ENCODE data around the gene TMEM212. TPM values are rescaled to one million over a fixed set of nuclear protein-coding genes. Genes with fewer than 3 reads are reported as not detected.

TMEM212 gene
- not detected in 3 replicates for total RNA-seq

DNA sequence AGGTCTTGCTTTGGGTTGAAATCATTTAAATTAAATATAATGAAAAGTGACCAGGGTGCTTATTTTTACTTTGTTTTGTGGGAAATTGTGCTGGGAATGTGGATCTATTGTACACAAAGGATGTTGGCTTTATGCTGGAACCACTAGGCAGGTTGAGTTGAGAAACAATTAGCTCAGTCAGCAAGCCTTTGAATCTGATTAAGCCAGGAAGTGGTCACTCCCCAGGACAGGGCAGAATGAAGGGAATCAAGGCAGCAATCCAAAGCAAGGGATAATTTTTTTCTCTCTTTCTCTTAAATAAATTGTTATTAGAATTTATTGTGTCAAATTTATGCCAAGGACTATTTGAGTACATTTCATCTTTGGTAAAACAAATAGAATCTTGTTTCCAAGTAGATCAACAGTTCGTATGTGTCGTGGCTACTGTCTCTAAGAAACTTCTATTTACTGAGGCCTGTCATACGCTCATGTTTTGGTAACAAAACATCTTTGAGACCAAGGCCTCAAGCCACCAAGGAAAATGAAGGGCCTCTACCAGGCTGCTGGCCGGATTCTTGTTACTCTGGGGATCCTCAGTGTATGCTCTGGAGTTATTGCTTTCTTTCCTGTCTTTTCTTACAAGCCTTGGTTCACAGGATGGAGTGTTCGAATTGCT lies at the start of gene TMEM212:
Gene TMEM212, plus strand, starts transcription at position 486 of the 655 bp plus-strand sequence. Its CDS starts 35 bp downstream, at position 521.
- no peak for DNase-seq (ENCODE audit: low spot score in 2 of 2, unreplicated experiment in 2 of 2)
- Mint-ChIP-seq H3K36me3 (no peaks in the 10 kb centered on the region), H3K27me3 (ENCODE audit: low read depth) (no peaks in the 10 kb centered on the region), H3K27ac (peak within 1 kb of the TSS; percentile 34), H3K4me1 (peaks cover 30% of the 10 kb centered on the region), H3K4me3 (no peak within 1 kb of the TSS), H3K9me3 (peaks cover 4% of the 10 kb centered on the region)
- TF ChIP-seq, protein P1, sequence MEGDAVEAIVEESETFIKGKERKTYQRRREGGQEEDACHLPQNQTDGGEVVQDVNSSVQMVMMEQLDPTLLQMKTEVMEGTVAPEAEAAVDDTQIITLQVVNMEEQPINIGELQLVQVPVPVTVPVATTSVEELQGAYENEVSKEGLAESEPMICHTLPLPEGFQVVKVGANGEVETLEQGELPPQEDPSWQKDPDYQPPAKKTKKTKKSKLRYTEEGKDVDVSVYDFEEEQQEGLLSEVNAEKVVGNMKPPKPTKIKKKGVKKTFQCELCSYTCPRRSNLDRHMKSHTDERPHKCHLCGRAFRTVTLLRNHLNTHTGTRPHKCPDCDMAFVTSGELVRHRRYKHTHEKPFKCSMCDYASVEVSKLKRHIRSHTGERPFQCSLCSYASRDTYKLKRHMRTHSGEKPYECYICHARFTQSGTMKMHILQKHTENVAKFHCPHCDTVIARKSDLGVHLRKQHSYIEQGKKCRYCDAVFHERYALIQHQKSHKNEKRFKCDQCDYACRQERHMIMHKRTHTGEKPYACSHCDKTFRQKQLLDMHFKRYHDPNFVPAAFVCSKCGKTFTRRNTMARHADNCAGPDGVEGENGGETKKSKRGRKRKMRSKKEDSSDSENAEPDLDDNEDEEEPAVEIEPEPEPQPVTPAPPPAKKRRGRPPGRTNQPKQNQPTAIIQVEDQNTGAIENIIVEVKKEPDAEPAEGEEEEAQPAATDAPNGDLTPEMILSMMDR (IDR thresholded peaks at IDR 0.05; ENCODE audit: unreplicated experiment), result no peak

DNA sequence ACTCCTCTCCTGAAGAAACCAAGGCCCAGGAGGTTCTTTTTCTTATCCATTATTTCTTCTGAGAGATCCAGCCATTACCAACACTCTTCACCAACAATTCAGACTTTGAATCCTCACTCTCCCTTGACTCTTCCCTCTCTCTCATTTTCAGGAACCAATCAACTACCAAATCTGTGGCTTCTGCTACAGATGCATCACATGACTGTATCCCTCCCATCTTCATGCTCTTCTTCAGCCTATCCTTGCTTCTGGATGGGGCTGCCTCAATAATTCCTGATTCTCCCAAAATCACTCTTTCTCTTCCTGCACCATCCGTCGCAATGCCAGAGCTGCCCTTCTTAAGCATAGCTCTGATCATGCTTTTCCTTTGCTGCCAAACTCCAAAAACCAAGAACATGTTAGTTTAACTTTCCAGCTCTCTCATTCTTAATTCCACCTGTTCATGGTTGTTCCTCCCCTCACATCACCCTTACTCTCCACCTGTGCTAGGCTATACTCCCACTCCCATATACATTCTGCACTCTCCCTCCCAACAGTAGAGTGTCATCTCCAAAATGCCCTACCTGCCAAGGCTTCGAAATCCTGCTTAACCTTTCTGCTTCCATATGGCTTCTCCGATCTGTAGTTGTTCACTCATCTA lies 46.4 kb upstream of the TMEM212 start:
- TF ChIP-seq, protein P1 (IDR thresholded peaks at IDR 0.05; ENCODE audit: unreplicated experiment), result no peak
- no peaks in the 10 kb centered on the region for H3K36me3 Mint-ChIP-seq
- no peak overlapping the region for H3K4me3 Mint-ChIP-seq
- H3K27ac Mint-ChIP-seq, result no peak overlapping the region
- peaks cover 10% of the 10 kb centered on the region for H3K4me1 Mint-ChIP-seq
- H3K9me3 Mint-ChIP-seq, result no peaks in the 10 kb centered on the region
- no peak for DNase-seq (ENCODE audit: low spot score in 2 of 2, unreplicated experiment in 2 of 2)
- no peaks in the 10 kb centered on the region for H3K27me3 Mint-ChIP-seq (ENCODE audit: low read depth)

DNA sequence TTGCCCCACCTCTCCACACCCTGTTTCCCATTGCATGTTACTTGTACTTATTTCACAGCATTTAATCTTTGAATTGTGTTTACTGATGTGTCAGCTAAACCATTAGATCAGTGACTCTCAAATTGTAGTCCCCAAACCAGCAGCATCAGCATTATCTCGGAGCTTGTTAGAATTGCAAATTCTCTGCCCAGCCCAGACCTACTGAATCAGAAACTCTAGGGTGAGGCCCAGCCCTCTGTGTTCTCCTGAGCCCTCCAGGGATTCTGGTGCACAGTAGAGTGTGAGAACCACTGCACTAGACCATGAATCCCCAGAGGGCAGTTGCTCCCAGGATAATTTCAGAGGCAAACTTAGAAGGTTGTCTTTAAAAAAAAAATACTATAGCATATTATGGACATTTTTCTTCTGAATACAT lies 45.9 kb upstream of the TMEM212 start:
- no peaks in the 10 kb centered on the region for H3K36me3 Mint-ChIP-seq
- H3K27me3 Mint-ChIP-seq (ENCODE audit: low read depth), result no peaks in the 10 kb centered on the region
- no peak for DNase-seq (ENCODE audit: low spot score in 2 of 2, unreplicated experiment in 2 of 2)
- TF ChIP-seq, protein P1 (IDR thresholded peaks at IDR 0.05; ENCODE audit: unreplicated experiment), result no peak
- no peak overlapping the region for H3K27ac Mint-ChIP-seq
- peaks cover 6% of the 10 kb centered on the region for H3K4me1 Mint-ChIP-seq
- H3K9me3 Mint-ChIP-seq, result no peaks in the 10 kb centered on the region
- H3K4me3 Mint-ChIP-seq, result no peak overlapping the region

DNA sequence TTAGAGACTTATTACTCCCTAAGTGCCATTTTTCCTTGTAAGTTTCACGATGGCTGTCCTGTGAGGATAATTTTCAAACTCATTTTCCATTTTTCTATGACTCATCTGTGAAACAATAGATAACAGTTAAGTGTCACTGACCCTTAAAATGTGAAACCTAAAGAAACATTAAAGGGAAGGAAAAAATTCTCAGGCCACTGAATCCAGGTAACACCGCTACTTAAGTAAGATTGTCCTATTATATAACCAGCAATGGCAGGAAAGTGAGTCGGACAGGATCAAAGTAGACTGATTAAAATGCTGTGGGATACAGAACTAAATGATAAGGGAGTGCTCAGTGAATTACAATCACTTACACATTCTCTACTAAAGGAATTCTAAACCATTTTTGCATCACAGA lies 45.3 kb upstream of the TMEM212 start:
- no peaks in the 10 kb centered on the region for H3K36me3 Mint-ChIP-seq
- H3K9me3 Mint-ChIP-seq, result no peaks in the 10 kb centered on the region
- H3K4me1 Mint-ChIP-seq, result peaks cover 5% of the 10 kb centered on the region
- no peaks in the 10 kb centered on the region for H3K27me3 Mint-ChIP-seq (ENCODE audit: low read depth)
- H3K27ac Mint-ChIP-seq, result no peak overlapping the region
- DNase-seq (ENCODE audit: low spot score in 2 of 2, unreplicated experiment in 2 of 2), result no peak
- TF ChIP-seq, protein P1 (IDR thresholded peaks at IDR 0.05; ENCODE audit: unreplicated experiment), result no peak
- no peak overlapping the region for H3K4me3 Mint-ChIP-seq

DNA sequence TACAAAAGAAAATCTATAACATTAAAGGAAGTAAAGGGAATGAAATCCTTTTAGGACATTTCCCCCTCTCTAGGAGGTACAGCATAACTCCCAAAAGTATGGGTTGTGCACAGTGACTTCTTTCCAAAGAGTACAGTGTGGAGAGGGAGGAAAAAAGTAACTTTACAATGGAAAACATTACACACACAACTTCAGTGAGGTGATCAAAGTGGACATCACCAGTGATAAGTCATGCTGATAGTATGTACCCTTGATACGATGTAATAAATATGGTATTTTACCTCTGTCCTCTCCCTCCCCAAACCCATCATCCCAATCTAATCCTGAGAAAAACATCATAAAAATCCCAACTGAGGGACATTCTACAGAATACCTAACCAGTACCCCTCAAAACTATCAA lies 43.6 kb upstream of the TMEM212 start:
- Mint-ChIP-seq H3K9me3 (no peaks in the 10 kb centered on the region), H3K27ac (no peak overlapping the region), H3K36me3 (no peaks in the 10 kb centered on the region), H3K4me3 (no peak overlapping the region), H3K4me1 (peaks cover 8% of the 10 kb centered on the region), H3K27me3 (ENCODE audit: low read depth) (no peaks in the 10 kb centered on the region)
- DNase-seq (ENCODE audit: low spot score in 2 of 2, unreplicated experiment in 2 of 2), result no peak
- TF ChIP-seq, protein P1 (IDR thresholded peaks at IDR 0.05; ENCODE audit: unreplicated experiment), result no peak

Data from mesothelial cell of epicardium (in vitro differentiated cells).